ENCODE data around the gene GLIS1. TPM values are rescaled to one million over a fixed set of nuclear protein-coding genes. Genes with fewer than 3 reads are reported as not detected.

Gene GLIS1
- total and polyA plus RNA-seq, 10 of the 15 experiments (the other 5 are each of a cell fraction or from before 2014, with no cell fraction given): not detected

DNA sequence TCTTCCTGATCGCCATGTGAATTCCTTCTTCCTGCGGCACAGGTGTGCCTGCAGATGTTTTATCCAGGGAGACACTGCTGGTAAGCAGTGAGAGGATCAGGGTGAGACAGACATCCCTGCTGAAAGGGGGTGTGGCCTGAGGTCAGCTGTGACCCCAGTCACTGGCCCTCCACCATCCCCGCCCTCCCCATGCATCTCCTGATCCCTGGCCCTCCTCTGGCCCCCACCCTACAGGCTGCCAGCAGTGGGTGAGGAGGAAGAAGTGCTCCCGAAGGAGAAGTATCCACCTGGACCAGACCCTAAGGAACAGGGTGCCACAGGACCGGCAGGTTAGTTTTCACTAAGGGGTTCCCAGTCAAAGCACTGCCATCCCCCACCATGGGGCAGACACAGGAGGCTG lies 85.3 kb downstream of the GLIS1 start:
- peaks cover 4 to 5% of the 10 kb centered on the region in 2 experiments; a peak in 3 of 4 replicates for H3K27me3 ChIP-seq (replicated peaks in 1 of 2; ENCODE audit: control insufficient read depth in 2 of 2, insufficient read depth in 2 of 2, low read length in 1 of 2)
- H3K4me2 ChIP-seq (ENCODE audit: control insufficient read depth, insufficient read depth): no peak overlapping the region
- no peak overlapping the region for H2AFZ ChIP-seq (ENCODE audit: control insufficient read depth, low read depth, low read length)
- no peaks in the 10 kb centered on the region for H3K79me2 ChIP-seq (ENCODE audit: control insufficient read depth, insufficient read depth, low read length)
- no peak overlapping the region for H3K9ac ChIP-seq (ENCODE audit: control insufficient read depth, insufficient read depth, low read length)
- ATAC-seq (no peak), DNase-seq (ENCODE audit: low read depth, low spot score) (no peak), FAIRE-seq (no peak)
- in situ Hi-C loops (cut with MboI): no loop called here
- BruUV-seq (replicated peaks): no TSS peak
- no peaks in the 10 kb centered on the region for H3K4me1 ChIP-seq (ENCODE audit: control insufficient read depth, insufficient read depth, low read length)
- RAD21 ChIA-PET (ENCODE audit: unreplicated experiment): no interaction called here
- POLR2A ChIA-PET: no interaction called here
- no peak overlapping the region for H3K4me3 ChIP-seq
- intact Hi-C loops (cut with micrococcal nuclease; ENCODE audit: unreplicated experiment): no loop called here
- H4K20me1 ChIP-seq (ENCODE audit: control insufficient read depth, insufficient read depth): no peaks in the 10 kb centered on the region
- H3K36me3 ChIP-seq (ENCODE audit: control insufficient read depth in 2 of 2, insufficient read depth in 2 of 2, low read length in 1 of 2): no peaks in the 10 kb centered on the region
- WGBS (ENCODE audit: insufficient coverage, insufficient replicate concordance, low lambda C conversion rate, missing lambda C conversion rate): 41% methylated on average over 5 of the region's 5 CpGs
- CTCF ChIA-PET: no interaction called here
- SMC1A ChIA-PET (ENCODE audit: uncharacterized antibody, unreplicated experiment): no interaction called here
- H3K27ac ChIP-seq (ENCODE audit: control insufficient read depth, insufficient read depth): no peak overlapping the region
- TF ChIP-seq ZNF622 (IDR thresholded peaks at IDR 0.05) (no peak), MYC (IDR thresholded peaks at IDR 0.05; ENCODE audit: insufficient read depth, insufficient read length, insufficient replicate concordance, low read length, severe bottlenecking) (no peak), BMI1 (IDR thresholded peaks at IDR 0.05; ENCODE audit: borderline replicate concordance) (no peak), IKZF1 (conservative IDR thresholded peaks at IDR 0.05) (no peak), FOXM1 (IDR thresholded peaks at IDR 0.05; ENCODE audit: low read depth, low read length) (no peak), NR2F1 (conservative IDR thresholded peaks at IDR 0.05) (no peak)
- H3K9me3 ChIP-seq (replicated peaks; ENCODE audit: control insufficient read depth, insufficient read depth, low read length): no peaks in the 10 kb centered on the region

DNA sequence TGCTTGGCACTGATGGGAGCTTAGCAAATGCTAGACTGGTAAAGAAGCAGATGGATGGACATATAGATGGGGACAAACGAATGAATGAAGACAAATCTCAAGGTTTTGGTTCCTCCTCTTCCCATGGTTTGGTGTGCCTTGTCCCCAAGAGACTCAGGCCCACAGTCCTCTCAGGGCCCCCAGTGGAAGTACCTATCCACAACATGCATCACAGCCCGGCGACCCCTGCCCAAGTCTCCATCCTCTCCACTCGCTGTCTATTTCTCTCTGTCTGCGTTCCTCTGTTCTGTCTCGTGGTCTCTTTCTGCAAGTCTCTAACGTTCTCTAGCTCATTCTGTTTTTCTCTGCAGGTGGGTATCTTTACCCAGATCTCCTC lies 85.8 kb downstream of the GLIS1 start:
- DNase-seq (ENCODE audit: low read depth, low spot score) (no peak), ATAC-seq (no peak), FAIRE-seq (no peak)
- Histone ChIP-seq H3K27me3 (replicated peaks in 1 of 2; ENCODE audit: control insufficient read depth in 2 of 2, insufficient read depth in 2 of 2, low read length in 1 of 2) (peaks cover 4 to 5% of the 10 kb centered on the region in 2 experiments; a peak in 3 of 4 replicates), H3K9ac (ENCODE audit: control insufficient read depth, insufficient read depth, low read length) (no peak overlapping the region), H3K27ac (ENCODE audit: control insufficient read depth, insufficient read depth) (no peak overlapping the region), H2AFZ (ENCODE audit: control insufficient read depth, low read depth, low read length) (no peak overlapping the region), H3K36me3 (ENCODE audit: control insufficient read depth in 2 of 2, insufficient read depth in 2 of 2, low read length in 1 of 2) (no peaks in the 10 kb centered on the region), H3K4me3 (no peak overlapping the region), H3K4me1 (ENCODE audit: control insufficient read depth, insufficient read depth, low read length) (no peaks in the 10 kb centered on the region), H4K20me1 (ENCODE audit: control insufficient read depth, insufficient read depth) (no peaks in the 10 kb centered on the region), H3K4me2 (ENCODE audit: control insufficient read depth, insufficient read depth) (no peak overlapping the region), H3K79me2 (ENCODE audit: control insufficient read depth, insufficient read depth, low read length) (no peaks in the 10 kb centered on the region), H3K9me3 (replicated peaks; ENCODE audit: control insufficient read depth, insufficient read depth, low read length) (no peaks in the 10 kb centered on the region)
- 49% methylated on average over 7 of the region's 7 CpGs for WGBS (ENCODE audit: insufficient coverage, insufficient replicate concordance, low lambda C conversion rate, missing lambda C conversion rate)
- BruUV-seq (replicated peaks): no TSS peak
- CTCF ChIA-PET: no interaction called here
- TF ChIP-seq GATAD2B (conservative IDR thresholded peaks at IDR 0.05; ENCODE audit: low read depth): no peak
- no peak for TF ChIP-seq NR2F1 (conservative IDR thresholded peaks at IDR 0.05)
- TF ChIP-seq, protein P1, sequence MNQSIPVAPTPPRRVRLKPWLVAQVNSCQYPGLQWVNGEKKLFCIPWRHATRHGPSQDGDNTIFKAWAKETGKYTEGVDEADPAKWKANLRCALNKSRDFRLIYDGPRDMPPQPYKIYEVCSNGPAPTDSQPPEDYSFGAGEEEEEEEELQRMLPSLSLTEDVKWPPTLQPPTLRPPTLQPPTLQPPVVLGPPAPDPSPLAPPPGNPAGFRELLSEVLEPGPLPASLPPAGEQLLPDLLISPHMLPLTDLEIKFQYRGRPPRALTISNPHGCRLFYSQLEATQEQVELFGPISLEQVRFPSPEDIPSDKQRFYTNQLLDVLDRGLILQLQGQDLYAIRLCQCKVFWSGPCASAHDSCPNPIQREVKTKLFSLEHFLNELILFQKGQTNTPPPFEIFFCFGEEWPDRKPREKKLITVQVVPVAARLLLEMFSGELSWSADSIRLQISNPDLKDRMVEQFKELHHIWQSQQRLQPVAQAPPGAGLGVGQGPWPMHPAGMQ (IDR thresholded peaks at IDR 0.05; ENCODE audit: borderline replicate concordance): no peak
- TF ChIP-seq FOXM1 (IDR thresholded peaks at IDR 0.05; ENCODE audit: low read depth, low read length): no peak
- TF ChIP-seq STAT1 (conservative IDR thresholded peaks at IDR 0.05): no peak
- TF ChIP-seq ZNF217 (IDR thresholded peaks at IDR 0.05): no peak
- TF ChIP-seq TAF1 (IDR thresholded peaks at IDR 0.05; ENCODE audit: borderline replicate concordance, low read depth, low read length): no peak
- TF ChIP-seq ATF7 (IDR thresholded peaks at IDR 0.05; ENCODE audit: low read depth): no peak
- TF ChIP-seq RB1 (IDR thresholded peaks at IDR 0.05; ENCODE audit: borderline replicate concordance): no peak
- no peak for TF ChIP-seq NRF1 (conservative IDR thresholded peaks at IDR 0.05; ENCODE audit: low read depth, low read length)
- SMC1A ChIA-PET (ENCODE audit: uncharacterized antibody, unreplicated experiment): no interaction called here
- in situ Hi-C loops (cut with MboI) (no loop called here), intact Hi-C loops (cut with micrococcal nuclease; ENCODE audit: unreplicated experiment) (no loop called here)
- POLR2A ChIA-PET: no interaction called here
- RAD21 ChIA-PET (ENCODE audit: unreplicated experiment): no interaction called here

All from GM12878 (cell line).